ENCODE measurements around the gene SAFB.

GRCh38 chr19:5595745-5596144, 27.1 kb upstream of the SAFB start:
- TF ChIP-seq CTCF (IDR thresholded peaks at IDR 0.05) (no peak), EZH2 (IDR thresholded peaks at IDR 0.05) (no peak)

Measured in neural progenitor cell (in vitro differentiated cells).